ENCODE measurements around the gene SNTG2. TPM values are rescaled to one million over a fixed set of nuclear protein-coding genes. Genes with fewer than 3 reads are reported as not detected.
"Not testable (repeated sequence)": the region's sequence is repeated elsewhere in the genome, so short reads cannot be mapped to it uniquely, and the experiment has no call there.

Gene SNTG2
- total RNA-seq, 1 donor from 2014 or later, result 7.7 TPM

- peaks cover 2% of the 10 kb centered on the region for H3K27me3 Mint-ChIP-seq (ENCODE audit: unreplicated experiment)
- H3K27ac Mint-ChIP-seq (ENCODE audit: unreplicated experiment), result no peak overlapping the region
- no peak overlapping the region for H3K4me3 Mint-ChIP-seq (ENCODE audit: unreplicated experiment)
- peaks cover 6% of the 10 kb centered on the region for H3K36me3 Mint-ChIP-seq (ENCODE audit: unreplicated experiment)
- TF ChIP-seq CTCF (IDR thresholded peaks at IDR 0.05; ENCODE audit: partially characterized antibody, unreplicated experiment), result no peak
- H3K9me3 Mint-ChIP-seq (ENCODE audit: unreplicated experiment), result no peaks in the 10 kb centered on the region
- H3K4me1 Mint-ChIP-seq (ENCODE audit: low read depth, unreplicated experiment), result no peaks in the 10 kb centered on the region
- DNase-seq, result no peak
Observed at GRCh38 chr2:905091-905832, 45.4 kb upstream of the SNTG2 start.

GRCh38 chr2:905833-906140 is 44.9 kb upstream of the SNTG2 start:
- H3K4me3 Mint-ChIP-seq (ENCODE audit: unreplicated experiment), result no peak overlapping the region
- DNase-seq, result no peak

GRCh38 chr2:907706-908105 is 42.9 kb upstream of the SNTG2 start:
- H3K36me3 Mint-ChIP-seq (ENCODE audit: unreplicated experiment), result peaks cover 10% of the 10 kb centered on the region
- peaks cover 2% of the 10 kb centered on the region for H3K27me3 Mint-ChIP-seq (ENCODE audit: unreplicated experiment)
- no peak for TF ChIP-seq CTCF (IDR thresholded peaks at IDR 0.05; ENCODE audit: partially characterized antibody, unreplicated experiment)
- no peak for DNase-seq
- no peak overlapping the region for H3K4me3 Mint-ChIP-seq (ENCODE audit: unreplicated experiment)
- H3K9me3 Mint-ChIP-seq (ENCODE audit: unreplicated experiment), result no peaks in the 10 kb centered on the region
- H3K4me1 Mint-ChIP-seq (ENCODE audit: low read depth, unreplicated experiment), result no peaks in the 10 kb centered on the region
- no peak overlapping the region for H3K27ac Mint-ChIP-seq (ENCODE audit: unreplicated experiment)

More at GRCh38 chr2:905833-906140, 44.9 kb upstream of the SNTG2 start:
- no peak overlapping the region for H3K27ac Mint-ChIP-seq (ENCODE audit: unreplicated experiment)
- no peak for TF ChIP-seq CTCF (IDR thresholded peaks at IDR 0.05; ENCODE audit: partially characterized antibody, unreplicated experiment)
- H3K9me3 Mint-ChIP-seq (ENCODE audit: unreplicated experiment), result no peaks in the 10 kb centered on the region
- H3K27me3 Mint-ChIP-seq (ENCODE audit: unreplicated experiment), result peaks cover 2% of the 10 kb centered on the region
- H3K4me1 Mint-ChIP-seq (ENCODE audit: low read depth, unreplicated experiment), result no peaks in the 10 kb centered on the region
- peaks cover 10% of the 10 kb centered on the region for H3K36me3 Mint-ChIP-seq (ENCODE audit: unreplicated experiment)

GRCh38 chr2:908568-908967 is 42.1 kb upstream of the SNTG2 start:
- no peaks in the 10 kb centered on the region for H3K9me3 Mint-ChIP-seq (ENCODE audit: unreplicated experiment)
- no peak for DNase-seq
- peaks cover 5% of the 10 kb centered on the region for H3K36me3 Mint-ChIP-seq (ENCODE audit: unreplicated experiment)
- no peak for TF ChIP-seq CTCF (IDR thresholded peaks at IDR 0.05; ENCODE audit: partially characterized antibody, unreplicated experiment)
- no peaks in the 10 kb centered on the region for H3K4me1 Mint-ChIP-seq (ENCODE audit: low read depth, unreplicated experiment)
- H3K27me3 Mint-ChIP-seq (ENCODE audit: unreplicated experiment), result peaks cover 2% of the 10 kb centered on the region
- H3K27ac Mint-ChIP-seq (ENCODE audit: unreplicated experiment), result no peak overlapping the region
- H3K4me3 Mint-ChIP-seq (ENCODE audit: unreplicated experiment), result no peak overlapping the region

GRCh38 chr2:909764-910379 is 40.8 kb upstream of the SNTG2 start:
- not testable (repeated sequence) for H3K9me3 Mint-ChIP-seq (ENCODE audit: unreplicated experiment); DNase-seq; H3K27me3 Mint-ChIP-seq (ENCODE audit: unreplicated experiment); H3K4me1 Mint-ChIP-seq (ENCODE audit: low read depth, unreplicated experiment); H3K4me3 Mint-ChIP-seq (ENCODE audit: unreplicated experiment); H3K36me3 Mint-ChIP-seq (ENCODE audit: unreplicated experiment); H3K27ac Mint-ChIP-seq (ENCODE audit: unreplicated experiment)

Measured in glutamatergic neuron (in vitro differentiated cells).